Measurements from ENCODE around the gene ATXN10.

Gene ATXN10

GRCh38 chr22:45786726-45787125 lies 115.1 kb downstream of the ATXN10 start:
- Histone ChIP-seq H3K27ac (replicated peaks) (no peak overlapping the region), H3K4me3 (replicated peaks; ENCODE audit: insufficient read depth, low read length) (no peak overlapping the region), H3K27me3 (ENCODE audit: insufficient read depth, poor library complexity, severe bottlenecking) (no peaks in the 10 kb centered on the region)
- TF ChIP-seq REST (IDR thresholded peaks at IDR 0.05; ENCODE audit: insufficient replicate concordance, low read depth) (no peak), GABPA (IDR thresholded peaks at IDR 0.05; ENCODE audit: low read depth) (no peak), SPI1 (IDR thresholded peaks at IDR 0.05; ENCODE audit: borderline replicate concordance, low read depth) (no peak), POLR2AphosphoS5 (IDR thresholded peaks at IDR 0.05; ENCODE audit: low read depth) (no peak)
- no peak for DNase-seq (ENCODE audit: low read depth in 1 of 2, low spot score in 1 of 2)

GRCh38 chr22:45787759-45788158 lies 116.1 kb downstream of the ATXN10 start:
- no peak for TF ChIP-seq GABPA (IDR thresholded peaks at IDR 0.05; ENCODE audit: low read depth)
- TF ChIP-seq SPI1 (IDR thresholded peaks at IDR 0.05; ENCODE audit: borderline replicate concordance, low read depth) = no peak
- TF ChIP-seq CTCF (IDR thresholded peaks at IDR 0.05; ENCODE audit: insufficient read depth, low read length) = no peak
- TF ChIP-seq POLR2AphosphoS5 (IDR thresholded peaks at IDR 0.05; ENCODE audit: low read depth) = no peak
- TF ChIP-seq REST (IDR thresholded peaks at IDR 0.05; ENCODE audit: insufficient replicate concordance, low read depth) = no peak
- Histone ChIP-seq H3K4me3 (replicated peaks; ENCODE audit: insufficient read depth, low read length) (no peak overlapping the region), H3K27me3 (ENCODE audit: insufficient read depth, poor library complexity, severe bottlenecking) (no peaks in the 10 kb centered on the region), H3K27ac (replicated peaks) (no peak overlapping the region)
- no peak for DNase-seq (ENCODE audit: low read depth in 1 of 2, low spot score in 1 of 2)

GRCh38 chr22:45788522-45788921 lies 116.9 kb downstream of the ATXN10 start:
- no peak for DNase-seq (ENCODE audit: low read depth in 1 of 2, low spot score in 1 of 2)
- Histone ChIP-seq H3K27ac (replicated peaks) (no peak overlapping the region), H3K27me3 (ENCODE audit: insufficient read depth, poor library complexity, severe bottlenecking) (no peaks in the 10 kb centered on the region), H3K4me3 (replicated peaks; ENCODE audit: insufficient read depth, low read length) (no peak overlapping the region)
- TF ChIP-seq GABPA (IDR thresholded peaks at IDR 0.05; ENCODE audit: low read depth) (no peak), REST (IDR thresholded peaks at IDR 0.05; ENCODE audit: insufficient replicate concordance, low read depth) (no peak), SPI1 (IDR thresholded peaks at IDR 0.05; ENCODE audit: borderline replicate concordance, low read depth) (no peak), POLR2AphosphoS5 (IDR thresholded peaks at IDR 0.05; ENCODE audit: low read depth) (no peak), CTCF (IDR thresholded peaks at IDR 0.05; ENCODE audit: insufficient read depth, low read length) (no peak)

All from HL-60 (cell line).